ENCODE data around the gene NDUFAF2.

- TF ChIP-seq, protein P1, sequence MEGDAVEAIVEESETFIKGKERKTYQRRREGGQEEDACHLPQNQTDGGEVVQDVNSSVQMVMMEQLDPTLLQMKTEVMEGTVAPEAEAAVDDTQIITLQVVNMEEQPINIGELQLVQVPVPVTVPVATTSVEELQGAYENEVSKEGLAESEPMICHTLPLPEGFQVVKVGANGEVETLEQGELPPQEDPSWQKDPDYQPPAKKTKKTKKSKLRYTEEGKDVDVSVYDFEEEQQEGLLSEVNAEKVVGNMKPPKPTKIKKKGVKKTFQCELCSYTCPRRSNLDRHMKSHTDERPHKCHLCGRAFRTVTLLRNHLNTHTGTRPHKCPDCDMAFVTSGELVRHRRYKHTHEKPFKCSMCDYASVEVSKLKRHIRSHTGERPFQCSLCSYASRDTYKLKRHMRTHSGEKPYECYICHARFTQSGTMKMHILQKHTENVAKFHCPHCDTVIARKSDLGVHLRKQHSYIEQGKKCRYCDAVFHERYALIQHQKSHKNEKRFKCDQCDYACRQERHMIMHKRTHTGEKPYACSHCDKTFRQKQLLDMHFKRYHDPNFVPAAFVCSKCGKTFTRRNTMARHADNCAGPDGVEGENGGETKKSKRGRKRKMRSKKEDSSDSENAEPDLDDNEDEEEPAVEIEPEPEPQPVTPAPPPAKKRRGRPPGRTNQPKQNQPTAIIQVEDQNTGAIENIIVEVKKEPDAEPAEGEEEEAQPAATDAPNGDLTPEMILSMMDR (IDR thresholded peaks at IDR 0.05; ENCODE audit: poor library complexity): no peak
- no peak for TF ChIP-seq EZH2 (IDR thresholded peaks at IDR 0.05; ENCODE audit: borderline replicate concordance)
- no peak for TF ChIP-seq EZH2phosphoT487 (IDR thresholded peaks at IDR 0.05; ENCODE audit: low read depth, severe bottlenecking, unreplicated experiment)
Measured at GRCh38 chr5:60980511-60980910, 35.5 kb downstream of the NDUFAF2 start.
